ENCODE measurements around the gene CEP76. TPM values are rescaled to one million over a fixed set of nuclear protein-coding genes. Genes with fewer than 3 reads are reported as not detected.

The CEP76 gene
- total RNA-seq, 1 experiment from 2014 or later: 13.5 TPM

DNA sequence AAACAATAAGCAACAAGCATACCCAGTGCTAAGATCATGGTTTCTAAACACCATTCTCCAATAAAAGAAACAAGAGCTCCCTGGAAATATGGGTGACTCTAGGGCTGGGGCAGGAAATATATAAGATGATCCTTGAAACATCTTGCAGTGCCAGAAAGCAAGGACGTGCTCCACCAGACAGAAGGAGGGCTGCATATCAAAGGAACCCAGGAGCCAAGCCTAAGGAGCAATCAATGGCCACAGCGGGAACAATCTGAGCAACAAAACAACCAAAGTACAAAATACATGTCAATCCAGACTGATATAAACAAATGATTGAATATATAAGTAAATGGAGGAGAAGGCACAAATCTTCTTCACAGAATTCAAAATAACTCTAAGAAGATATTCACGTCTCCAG lies 54.8 kb downstream of the CEP76 start:
- peaks cover 46% of the 10 kb centered on the region for H3K79me2 ChIP-seq (ENCODE audit: insufficient read depth, low read length)

More for the DNA sequence above, 54.8 kb downstream of the CEP76 start:
- Histone ChIP-seq H3K4me3 (replicated peaks in 1 of 2; ENCODE audit: low read depth in 1 of 2, low read length in 2 of 2) (no peak overlapping the region), H3K4me1 (ENCODE audit: control insufficient read depth in 1 of 2, insufficient read depth in 2 of 2, low read length in 2 of 2) (peaks cover 28 to 36% of the 10 kb centered on the region in 2 experiments), H3K9ac (ENCODE audit: low read length) (no peak overlapping the region), H3K9me3 (ENCODE audit: control insufficient read depth in 1 of 2, insufficient read depth in 1 of 2, low read depth in 1 of 2, low read length in 2 of 2) (no peaks in the 10 kb centered on the region), H3K27ac (ENCODE audit: low read depth, low read length) (no peak overlapping the region), H3K9me2 (ENCODE audit: insufficient read depth) (no peaks in the 10 kb centered on the region), H3K4me2 (ENCODE audit: low read length) (no peak overlapping the region), H4K20me1 (ENCODE audit: insufficient read depth) (no peaks in the 10 kb centered on the region), H3K36me3 (ENCODE audit: control insufficient read depth in 1 of 2, insufficient read depth in 2 of 2, low read length in 2 of 2) (no peaks in the 10 kb centered on the region), H2AFZ (ENCODE audit: low read depth, low read length, poor library complexity, severe bottlenecking) (no peak overlapping the region), H3K27me3 (ENCODE audit: insufficient read depth, low read length) (no peaks in the 10 kb centered on the region)
- no TSS peak for BruUV-seq (replicated peaks)
- RAD21 ChIA-PET (ENCODE audit: low non-redundant PET in 1 of 2, low total read pairs in 2 of 2, uncharacterized antibody in 2 of 2, unreplicated experiment in 2 of 2): no interaction called here
- intact Hi-C loops (cut with micrococcal nuclease): no loop called here
- no peak for DNase-seq (ENCODE audit: low read depth, low spot score)
- TF ChIP-seq, protein P1, sequence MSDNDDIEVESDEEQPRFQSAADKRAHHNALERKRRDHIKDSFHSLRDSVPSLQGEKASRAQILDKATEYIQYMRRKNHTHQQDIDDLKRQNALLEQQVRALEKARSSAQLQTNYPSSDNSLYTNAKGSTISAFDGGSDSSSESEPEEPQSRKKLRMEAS (IDR thresholded peaks at IDR 0.05): no peak
- TF ChIP-seq, protein P2, sequence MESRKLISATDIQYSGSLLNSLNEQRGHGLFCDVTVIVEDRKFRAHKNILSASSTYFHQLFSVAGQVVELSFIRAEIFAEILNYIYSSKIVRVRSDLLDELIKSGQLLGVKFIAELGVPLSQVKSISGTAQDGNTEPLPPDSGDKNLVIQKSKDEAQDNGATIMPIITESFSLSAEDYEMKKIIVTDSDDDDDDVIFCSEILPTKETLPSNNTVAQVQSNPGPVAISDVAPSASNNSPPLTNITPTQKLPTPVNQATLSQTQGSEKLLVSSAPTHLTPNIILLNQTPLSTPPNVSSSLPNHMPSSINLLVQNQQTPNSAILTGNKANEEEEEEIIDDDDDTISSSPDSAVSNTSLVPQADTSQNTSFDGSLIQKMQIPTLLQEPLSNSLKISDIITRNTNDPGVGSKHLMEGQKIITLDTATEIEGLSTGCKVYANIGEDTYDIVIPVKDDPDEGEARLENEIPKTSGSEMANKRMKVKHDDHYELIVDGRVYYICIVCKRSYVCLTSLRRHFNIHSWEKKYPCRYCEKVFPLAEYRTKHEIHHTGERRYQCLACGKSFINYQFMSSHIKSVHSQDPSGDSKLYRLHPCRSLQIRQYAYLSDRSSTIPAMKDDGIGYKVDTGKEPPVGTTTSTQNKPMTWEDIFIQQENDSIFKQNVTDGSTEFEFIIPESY (IDR thresholded peaks at IDR 0.05; ENCODE audit: extremely low read depth, insufficient replicate concordance, low read length): no peak
- TF ChIP-seq YY1 (IDR thresholded peaks at IDR 0.05; ENCODE audit: extremely low read depth, insufficient replicate concordance, low read depth, low read length) (no peak), FOSL1 (IDR thresholded peaks at IDR 0.05; ENCODE audit: low read depth) (no peak), CEBPB (IDR thresholded peaks at IDR 0.05; ENCODE audit: low read depth) (no peak), ZNF274 (IDR thresholded peaks at IDR 0.05; ENCODE audit: low read depth, low read length) (no peak), EZH2 (IDR thresholded peaks at IDR 0.05) (no peak), TCF7L2 (IDR thresholded peaks at IDR 0.05; ENCODE audit: borderline replicate concordance, extremely low read depth, insufficient read depth, insufficient read length) (no peak), ELF1 (IDR thresholded peaks at IDR 0.05; ENCODE audit: borderline replicate concordance, low read depth) (no peak), SP1 (IDR thresholded peaks at IDR 0.05; ENCODE audit: low read depth) (no peak), SIN3A (IDR thresholded peaks at IDR 0.05; ENCODE audit: low read depth) (no peak), POLR2AphosphoS5 (IDR thresholded peaks at IDR 0.05; ENCODE audit: low read depth, low read length) (no peak), EGR1 (IDR thresholded peaks at IDR 0.05; ENCODE audit: low read depth) (no peak), SRF (IDR thresholded peaks at IDR 0.05; ENCODE audit: low read depth) (no peak), POLR2A (IDR thresholded peaks at IDR 0.05; ENCODE audit: borderline replicate concordance, extremely low read depth, insufficient read depth, insufficient read length) (no peak)
- TF ChIP-seq, protein P3, sequence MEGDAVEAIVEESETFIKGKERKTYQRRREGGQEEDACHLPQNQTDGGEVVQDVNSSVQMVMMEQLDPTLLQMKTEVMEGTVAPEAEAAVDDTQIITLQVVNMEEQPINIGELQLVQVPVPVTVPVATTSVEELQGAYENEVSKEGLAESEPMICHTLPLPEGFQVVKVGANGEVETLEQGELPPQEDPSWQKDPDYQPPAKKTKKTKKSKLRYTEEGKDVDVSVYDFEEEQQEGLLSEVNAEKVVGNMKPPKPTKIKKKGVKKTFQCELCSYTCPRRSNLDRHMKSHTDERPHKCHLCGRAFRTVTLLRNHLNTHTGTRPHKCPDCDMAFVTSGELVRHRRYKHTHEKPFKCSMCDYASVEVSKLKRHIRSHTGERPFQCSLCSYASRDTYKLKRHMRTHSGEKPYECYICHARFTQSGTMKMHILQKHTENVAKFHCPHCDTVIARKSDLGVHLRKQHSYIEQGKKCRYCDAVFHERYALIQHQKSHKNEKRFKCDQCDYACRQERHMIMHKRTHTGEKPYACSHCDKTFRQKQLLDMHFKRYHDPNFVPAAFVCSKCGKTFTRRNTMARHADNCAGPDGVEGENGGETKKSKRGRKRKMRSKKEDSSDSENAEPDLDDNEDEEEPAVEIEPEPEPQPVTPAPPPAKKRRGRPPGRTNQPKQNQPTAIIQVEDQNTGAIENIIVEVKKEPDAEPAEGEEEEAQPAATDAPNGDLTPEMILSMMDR (IDR thresholded peaks at IDR 0.05 in 2 of 3, conservative IDR thresholded peaks at IDR 0.05 in 1 of 3; ENCODE audit: borderline replicate concordance in 1 of 3, insufficient read depth in 1 of 3, low read depth in 2 of 3, low read length in 2 of 3): no peak
- TF ChIP-seq, protein P4, sequence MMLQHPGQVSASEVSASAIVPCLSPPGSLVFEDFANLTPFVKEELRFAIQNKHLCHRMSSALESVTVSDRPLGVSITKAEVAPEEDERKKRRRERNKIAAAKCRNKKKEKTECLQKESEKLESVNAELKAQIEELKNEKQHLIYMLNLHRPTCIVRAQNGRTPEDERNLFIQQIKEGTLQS (IDR thresholded peaks at IDR 0.05): no peak
- POLR2A ChIA-PET: no interaction called here
- CTCF ChIA-PET: no interaction called here
- ATAC-seq: no peak
